A673 (cell line): ENCODE measurements around the gene BICC1. TPM values are rescaled to one million over a fixed set of nuclear protein-coding genes. Genes with fewer than 3 reads are reported as not detected.

Experiments
- BruUV-seq: library from RNA; stranded (reverse); fragments of 400-500 nt; replicated peaks from 2 replicates; lab custom pipeline; 2021; lab: Mats Ljungman, UMichigan
- CTCF ChIA-PET: fragments of 300-600 bp; sonication (Branson Sonifier 250); formaldehyde crosslinking; loops from one replicate; lab custom pipeline; 2022; ENCODE audit warnings: antibody characterized with exemption; lab: Charles Lee
- POLR2A ChIA-PET: fragments of 300-600 bp; sonication (Branson Sonifier 250); formaldehyde crosslinking; loops from one replicate; lab custom pipeline; 2022; ENCODE audit warnings: antibody characterized with exemption; ENCODE audit not compliant: low non-redundant PET; lab: Charles Lee
- DNase-seq: peaks from one replicate; pipeline ENCODE4 v3.0.0-alpha.2; 2015; ENCODE audit warnings: low spot score
- H3K27ac ChIP-seq: fragments of 200-600 bp; sonication (generic); 2 replicates; pipeline ENCODE4 v1.5.1; 2016; ENCODE audit warnings: mixed run types, low read depth, mild to moderate bottlenecking, mixed read lengths, antibody characterized with exemption, low read length; ENCODE audit not compliant: poor library complexity, severe bottlenecking
- H3K27me3 ChIP-seq: fragments of 200-600 bp; sonication (generic); replicated peaks from 2 replicates; pipeline ENCODE4 v1.6.1; 2017; ENCODE audit warnings: mixed run types, low read depth, mild to moderate bottlenecking, mixed read lengths, antibody characterized with exemption, low read length; ENCODE audit not compliant: insufficient read depth, poor library complexity
- H3K36me3 ChIP-seq: fragments of 200-600 bp; sonication (generic); 2 replicates; pipeline ENCODE4 v1.6.1; 2016; ENCODE audit warnings: mixed run types, mild to moderate bottlenecking, mixed read lengths, antibody characterized with exemption, low read length; ENCODE audit not compliant: insufficient read depth, poor library complexity, severe bottlenecking
- H3K4me1 ChIP-seq: fragments of 200-600 bp; sonication (generic); 2 replicates; pipeline ENCODE4 v1.6.1; 2017; ENCODE audit warnings: mixed run types, mild to moderate bottlenecking, mixed read lengths, antibody characterized with exemption, low read length; ENCODE audit not compliant: insufficient read depth, poor library complexity, severe bottlenecking
- H3K4me3 ChIP-seq: fragments of 200-600 bp; sonication (generic); 2 replicates; pipeline ENCODE4 v1.5.1; 2016; ENCODE audit warnings: low read depth, mixed run types, mild to moderate bottlenecking, mixed read lengths, low read length; ENCODE audit not compliant: poor library complexity, severe bottlenecking
- H3K9me3 ChIP-seq: fragments of 200-600 bp; sonication (generic); 2 replicates; pipeline ENCODE4 v1.6.1; 2016; ENCODE audit warnings: mixed run types, low read depth, mild to moderate bottlenecking, mixed read lengths, antibody characterized with exemption, low read length; ENCODE audit not compliant: poor library complexity, severe bottlenecking
- EZH2 ChIP-seq: fragments of 200-600 bp; sonication (generic); IDR thresholded peaks from 2 replicates; pipeline ENCODE4 v1.6.1; 2017; ENCODE audit warnings: borderline replicate concordance, low read depth, mild to moderate bottlenecking, mixed read lengths, antibody characterized with exemption, low read length; ENCODE audit not compliant: poor library complexity, severe bottlenecking
- intact Hi-C: fragments of 100-400 bp; cut with micrococcal nuclease; formaldehyde crosslinking; loops from one replicate; pipeline ENCODE4 v1.10.0; 2022; ENCODE audit not compliant: unreplicated experiment
- total RNA-seq: library from RNA; stranded (reverse); gene quantifications from 2 replicates; pipeline ENCODE4 v1.2.3, GENCODE V29; 2021
- TF ChIP-seq, protein P1 (sequence below): fragments of 300-800, 200-600 bp; sonication (generic); conservative IDR thresholded peaks from 2 replicates; pipeline ENCODE4 v1.5.1; 2017; ENCODE audit warnings: low read depth, mild to moderate bottlenecking, antibody characterized with exemption, low read length, moderate library complexity, mixed read lengths

BICC1 gene
- total RNA-seq, 1 experiment from 2014 or later = 1.6 TPM

DNA sequence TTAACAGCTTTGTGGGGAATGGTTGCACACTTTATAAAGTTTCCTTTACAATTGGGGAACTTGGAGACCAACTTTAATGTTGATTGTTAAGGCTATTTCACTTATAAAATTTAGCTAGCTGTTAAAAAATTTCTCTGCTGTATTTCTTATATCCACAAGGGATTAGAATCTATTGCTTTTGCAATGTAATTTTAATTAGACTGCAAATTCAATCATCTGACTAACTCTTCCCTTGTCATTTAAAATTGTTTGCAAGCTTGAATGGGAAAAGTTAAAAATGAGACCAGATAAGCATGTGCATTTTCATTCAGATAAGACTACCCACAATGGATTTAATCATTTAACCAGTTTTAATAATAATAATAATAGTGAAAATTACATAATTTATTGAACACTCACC is 213.2 kb downstream of the BICC1 start:
- H3K27ac ChIP-seq = no peak overlapping the region
- ChIA-PET CTCF (no interaction called here), POLR2A (no interaction called here)
- TF ChIP-seq EZH2 = no peak
- TF ChIP-seq, protein P1, sequence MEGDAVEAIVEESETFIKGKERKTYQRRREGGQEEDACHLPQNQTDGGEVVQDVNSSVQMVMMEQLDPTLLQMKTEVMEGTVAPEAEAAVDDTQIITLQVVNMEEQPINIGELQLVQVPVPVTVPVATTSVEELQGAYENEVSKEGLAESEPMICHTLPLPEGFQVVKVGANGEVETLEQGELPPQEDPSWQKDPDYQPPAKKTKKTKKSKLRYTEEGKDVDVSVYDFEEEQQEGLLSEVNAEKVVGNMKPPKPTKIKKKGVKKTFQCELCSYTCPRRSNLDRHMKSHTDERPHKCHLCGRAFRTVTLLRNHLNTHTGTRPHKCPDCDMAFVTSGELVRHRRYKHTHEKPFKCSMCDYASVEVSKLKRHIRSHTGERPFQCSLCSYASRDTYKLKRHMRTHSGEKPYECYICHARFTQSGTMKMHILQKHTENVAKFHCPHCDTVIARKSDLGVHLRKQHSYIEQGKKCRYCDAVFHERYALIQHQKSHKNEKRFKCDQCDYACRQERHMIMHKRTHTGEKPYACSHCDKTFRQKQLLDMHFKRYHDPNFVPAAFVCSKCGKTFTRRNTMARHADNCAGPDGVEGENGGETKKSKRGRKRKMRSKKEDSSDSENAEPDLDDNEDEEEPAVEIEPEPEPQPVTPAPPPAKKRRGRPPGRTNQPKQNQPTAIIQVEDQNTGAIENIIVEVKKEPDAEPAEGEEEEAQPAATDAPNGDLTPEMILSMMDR = no peak
- no peak for DNase-seq
- no peaks in the 10 kb centered on the region for H3K36me3 ChIP-seq
- no peaks in the 10 kb centered on the region for H3K4me1 ChIP-seq
- H3K27me3 ChIP-seq = no peaks in the 10 kb centered on the region
- no TSS peak for BruUV-seq
- intact Hi-C loops = no loop called here
- no peak overlapping the region for H3K4me3 ChIP-seq
- H3K9me3 ChIP-seq = no peaks in the 10 kb centered on the region

DNA sequence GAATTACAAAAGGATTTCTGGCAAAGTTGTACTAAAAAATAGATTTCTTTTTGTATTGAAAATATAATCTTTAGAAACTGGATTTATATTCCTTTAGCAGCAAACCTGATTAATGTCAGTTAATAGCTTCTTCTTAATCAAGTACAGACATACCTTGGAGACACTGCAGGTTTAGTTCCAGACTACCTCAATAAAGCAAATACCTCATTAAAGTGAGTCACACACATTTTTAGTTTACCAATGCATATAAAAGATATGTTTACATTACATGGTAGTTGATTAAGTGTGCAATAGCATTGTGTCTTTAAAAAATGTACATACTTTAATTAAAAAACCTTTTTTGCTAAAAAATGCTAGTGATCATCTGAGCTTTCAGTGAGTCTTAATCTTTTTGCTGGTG is 215.0 kb downstream of the BICC1 start:
- Histone ChIP-seq H3K9me3 (no peaks in the 10 kb centered on the region), H3K27ac (no peak overlapping the region), H3K4me3 (no peak overlapping the region), H3K36me3 (no peaks in the 10 kb centered on the region), H3K4me1 (no peaks in the 10 kb centered on the region), H3K27me3 (no peaks in the 10 kb centered on the region)
- ChIA-PET CTCF (no interaction called here), POLR2A (no interaction called here)
- BruUV-seq = no TSS peak
- TF ChIP-seq, protein P1 = no peak
- TF ChIP-seq EZH2 = no peak
- no peak for DNase-seq
- intact Hi-C loops = no loop called here

DNA sequence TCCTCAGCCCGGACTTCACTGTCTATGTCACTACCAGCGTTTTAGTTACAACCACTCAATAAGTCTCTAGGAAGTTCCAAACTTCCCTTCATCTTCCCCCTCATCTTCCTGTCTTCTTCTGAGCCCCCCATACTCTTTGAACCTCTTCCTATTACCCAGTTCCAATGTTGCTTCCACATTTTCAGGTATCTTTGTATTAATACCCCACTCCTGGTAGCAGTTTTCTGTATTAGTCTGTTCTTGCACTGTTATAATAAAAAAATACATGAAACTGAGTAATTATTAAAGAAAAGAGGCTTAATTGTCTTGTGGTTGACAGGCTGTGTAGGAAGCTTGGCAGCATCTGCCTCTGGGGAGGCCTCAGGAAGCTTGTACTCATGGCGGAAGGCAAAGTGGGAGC is 218.6 kb downstream of the BICC1 start:
- ChIA-PET CTCF (no interaction called here), POLR2A (no interaction called here)
- intact Hi-C loops = no loop called here

More for the DNA sequence above, 218.6 kb downstream of the BICC1 start:
- no TSS peak for BruUV-seq
- Histone ChIP-seq H3K27ac (no peak overlapping the region), H3K27me3 (no peaks in the 10 kb centered on the region), H3K9me3 (no peaks in the 10 kb centered on the region), H3K4me3 (no peak overlapping the region), H3K4me1 (no peaks in the 10 kb centered on the region), H3K36me3 (no peaks in the 10 kb centered on the region)
- DNase-seq = no peak
- no peak for TF ChIP-seq EZH2
- TF ChIP-seq, protein P1 = no peak
